ENCODE measurements around the gene ANGEL1.
A peak's percentile ranks its signal among the peaks of the same experiment; 100 is the strongest.

ANGEL1 gene

GRCh38 chr14:76830556-76830955 is 17.9 kb upstream of the ANGEL1 start:
- Histone ChIP-seq H3K4me1 (ENCODE audit: insufficient read depth, low read length) (peaks cover 26% of the 10 kb centered on the region), H3K9ac (ENCODE audit: low read depth, low read length) (no peak overlapping the region), H3K9me3 (ENCODE audit: control insufficient read depth, insufficient read depth, low read length) (no peaks in the 10 kb centered on the region)

GRCh38 chr14:76829650-76830421 is 17.2 kb upstream of the ANGEL1 start:
- H3K4me1 ChIP-seq (ENCODE audit: insufficient read depth, low read length): peaks cover 26% of the 10 kb centered on the region
- no peaks in the 10 kb centered on the region for H3K36me3 ChIP-seq (ENCODE audit: insufficient read depth, low read length)
- H3K9ac ChIP-seq (ENCODE audit: low read depth, low read length): no peak overlapping the region
- H3K9me3 ChIP-seq (ENCODE audit: control insufficient read depth, insufficient read depth, low read length): no peaks in the 10 kb centered on the region

More at GRCh38 chr14:76830556-76830955, 17.9 kb upstream of the ANGEL1 start:
- H3K36me3 ChIP-seq (ENCODE audit: insufficient read depth, low read length): no peaks in the 10 kb centered on the region

- H3K9me3 ChIP-seq (ENCODE audit: control insufficient read depth, insufficient read depth, low read length): no peaks in the 10 kb centered on the region
- H3K9ac ChIP-seq (ENCODE audit: low read depth, low read length): no peak overlapping the region
- H3K4me1 ChIP-seq (ENCODE audit: insufficient read depth, low read length): peaks cover 26% of the 10 kb centered on the region
- H3K36me3 ChIP-seq (ENCODE audit: insufficient read depth, low read length): no peaks in the 10 kb centered on the region
Measured at GRCh38 chr14:76829013-76829365, 16.3 kb upstream of the ANGEL1 start.

GRCh38 chr14:76828339-76829012 is 15.8 kb upstream of the ANGEL1 start:
- Histone ChIP-seq H3K4me1 (ENCODE audit: insufficient read depth, low read length) (peaks cover 26% of the 10 kb centered on the region), H3K36me3 (ENCODE audit: insufficient read depth, low read length) (no peaks in the 10 kb centered on the region), H3K9me3 (ENCODE audit: control insufficient read depth, insufficient read depth, low read length) (no peaks in the 10 kb centered on the region), H3K9ac (ENCODE audit: low read depth, low read length) (peak overlapping the region; percentile 20; the same call in 1 of the 2 replicates)

- H3K9ac ChIP-seq (ENCODE audit: low read depth, low read length): peak overlapping the region; percentile 20; the same call in 1 of the 2 replicates
Measured at GRCh38 chr14:76827696-76828296, 15.1 kb upstream of the ANGEL1 start.

GRCh38 chr14:76826122-76826521 is 13.4 kb upstream of the ANGEL1 start, which contains the start of gene LRRC74A:
Gene LRRC74A (plus strand): TSS chr14:76826408. CDS start chr14:76826698, 290 bp downstream.
- H3K9me3 ChIP-seq (ENCODE audit: control insufficient read depth, insufficient read depth, low read length): peaks cover 2% of the 10 kb centered on the region; the same call in 1 of the 2 replicates
- no peaks in the 10 kb centered on the region for H3K36me3 ChIP-seq (ENCODE audit: insufficient read depth, low read length)
- peaks cover 26% of the 10 kb centered on the region for H3K4me1 ChIP-seq (ENCODE audit: insufficient read depth, low read length)
- H3K9ac ChIP-seq (ENCODE audit: low read depth, low read length): no peak within 1 kb of the TSS

More at GRCh38 chr14:76827696-76828296, 15.1 kb upstream of the ANGEL1 start:
- Histone ChIP-seq H3K9me3 (ENCODE audit: control insufficient read depth, insufficient read depth, low read length) (no peaks in the 10 kb centered on the region), H3K4me1 (ENCODE audit: insufficient read depth, low read length) (peaks cover 26% of the 10 kb centered on the region), H3K36me3 (ENCODE audit: insufficient read depth, low read length) (no peaks in the 10 kb centered on the region)

- H3K4me1 ChIP-seq (ENCODE audit: insufficient read depth, low read length): no peaks in the 10 kb centered on the region
- no peak overlapping the region for H3K9ac ChIP-seq (ENCODE audit: low read depth, low read length)
- no peaks in the 10 kb centered on the region for H3K36me3 ChIP-seq (ENCODE audit: insufficient read depth, low read length)
- peaks cover 3% of the 10 kb centered on the region; the same call in 1 of the 2 replicates for H3K9me3 ChIP-seq (ENCODE audit: control insufficient read depth, insufficient read depth, low read length)
Measured at GRCh38 chr14:76820700-76821099, 8.0 kb upstream of the ANGEL1 start.

GRCh38 chr14:76814726-76815645 is 2.3 kb upstream of the ANGEL1 start:
- H3K9me3 ChIP-seq (ENCODE audit: control insufficient read depth, insufficient read depth, low read length): no peaks in the 10 kb centered on the region
- H3K4me1 ChIP-seq (ENCODE audit: insufficient read depth, low read length): no peaks in the 10 kb centered on the region
- no peak overlapping the region for H3K9ac ChIP-seq (ENCODE audit: low read depth, low read length)
- no peaks in the 10 kb centered on the region for H3K36me3 ChIP-seq (ENCODE audit: insufficient read depth, low read length)

- peak overlapping the region; percentile 95 for H3K9ac ChIP-seq (ENCODE audit: low read depth, low read length)
- no peaks in the 10 kb centered on the region for H3K9me3 ChIP-seq (ENCODE audit: control insufficient read depth, insufficient read depth, low read length)
- H3K4me1 ChIP-seq (ENCODE audit: insufficient read depth, low read length): no peaks in the 10 kb centered on the region
- H3K36me3 ChIP-seq (ENCODE audit: insufficient read depth, low read length): peaks cover 9% of the 10 kb centered on the region
Measured at GRCh38 chr14:76812093-76812421, 625 bp downstream of the ANGEL1 start.

- Histone ChIP-seq H3K9ac (ENCODE audit: low read depth, low read length) (peak overlapping the region; percentile 95; the same call in 1 of the 2 replicates), H3K9me3 (ENCODE audit: control insufficient read depth, insufficient read depth, low read length) (no peaks in the 10 kb centered on the region), H3K4me1 (ENCODE audit: insufficient read depth, low read length) (no peaks in the 10 kb centered on the region), H3K36me3 (ENCODE audit: insufficient read depth, low read length) (peaks cover 14% of the 10 kb centered on the region)
Measured at GRCh38 chr14:76811561-76811960, 1.1 kb downstream of the ANGEL1 start.

GRCh38 chr14:76810953-76811400 is 1.7 kb downstream of the ANGEL1 start:
- Histone ChIP-seq H3K9me3 (ENCODE audit: control insufficient read depth, insufficient read depth, low read length) (no peaks in the 10 kb centered on the region), H3K36me3 (ENCODE audit: insufficient read depth, low read length) (peaks cover 14% of the 10 kb centered on the region), H3K4me1 (ENCODE audit: insufficient read depth, low read length) (no peaks in the 10 kb centered on the region), H3K9ac (ENCODE audit: low read depth, low read length) (0 out of 2 replicates have a peak overlapping the region, but pooled peaks have one; percentile 95)

- Histone ChIP-seq H3K36me3 (ENCODE audit: insufficient read depth, low read length) (peaks cover 14% of the 10 kb centered on the region), H3K9me3 (ENCODE audit: control insufficient read depth, insufficient read depth, low read length) (no peaks in the 10 kb centered on the region), H3K9ac (ENCODE audit: low read depth, low read length) (no peak overlapping the region), H3K4me1 (ENCODE audit: insufficient read depth, low read length) (no peaks in the 10 kb centered on the region)
Measured at GRCh38 chr14:76810525-76810924, 2.2 kb downstream of the ANGEL1 start.

GRCh38 chr14:76808990-76809389 is 3.7 kb downstream of the ANGEL1 start:
- Histone ChIP-seq H3K9me3 (ENCODE audit: control insufficient read depth, insufficient read depth, low read length) (no peaks in the 10 kb centered on the region), H3K4me1 (ENCODE audit: insufficient read depth, low read length) (no peaks in the 10 kb centered on the region), H3K36me3 (ENCODE audit: insufficient read depth, low read length) (peaks cover 14% of the 10 kb centered on the region), H3K9ac (ENCODE audit: low read depth, low read length) (no peak overlapping the region)

GRCh38 chr14:76808011-76808410 is 4.7 kb downstream of the ANGEL1 start:
- Histone ChIP-seq H3K4me1 (ENCODE audit: insufficient read depth, low read length) (no peaks in the 10 kb centered on the region), H3K36me3 (ENCODE audit: insufficient read depth, low read length) (peaks cover 14% of the 10 kb centered on the region), H3K9me3 (ENCODE audit: control insufficient read depth, insufficient read depth, low read length) (no peaks in the 10 kb centered on the region), H3K9ac (ENCODE audit: low read depth, low read length) (no peak overlapping the region)

All from ES-I3 (cell line).